HCT116 (cell line): ENCODE results near the gene BLOC1S5. TPM values are rescaled to one million over a fixed set of nuclear protein-coding genes. Genes with fewer than 3 reads are reported as not detected.

Experiments used
- ATAC-seq: fragments of 200-7000 bp; cut with Tn5 transposase; 2 replicates; pipeline ENCODE4 v1.9.1; 2020; ENCODE audit warnings: mild to moderate bottlenecking, moderate library complexity
- BruUV-seq: library from RNA; stranded (reverse); fragments of 400-500 nt; replicated peaks from 2 replicates; lab custom pipeline; 2021; lab: Mats Ljungman, UMichigan
- CTCF ChIA-PET: fragments of 300-600 bp; sonication (Branson Sonifier 250); formaldehyde crosslinking; loops from one replicate; lab custom pipeline; 2021; ENCODE audit warnings: antibody characterized with exemption; lab: Charles Lee
- POLR2A ChIA-PET: fragments of 300-600, 350-600 bp; sonication (Branson Sonifier 250); formaldehyde crosslinking; loops from one replicate; lab custom pipeline; 2021; ENCODE audit warnings: antibody characterized with exemption; lab: Charles Lee
- RAD21 ChIA-PET, 2 experiments: fragments of 300-600 bp; sonication (Branson Sonifier 250); formaldehyde crosslinking; loops; one replicate each; lab custom pipeline; 2023; ENCODE audit warnings: low total read pairs in 2 of 2; ENCODE audit not compliant: uncharacterized antibody in 2 of 2, unreplicated experiment in 2 of 2, low non-redundant PET in 1 of 2; lab: Charles Lee
- DNase-seq: peaks from one replicate; pipeline ENCODE4 v3.0.0-alpha.2; 2010; ENCODE audit warnings: low read depth, low spot score
- H2AFZ ChIP-seq: fragments of 200-600 bp; shearing (Covaris generic), sonication (generic); 2 replicates; pipeline ENCODE4 v1.6.1; 2017; ENCODE audit warnings: low read depth, mixed run types, mixed read lengths, antibody characterized with exemption, low read length; ENCODE audit not compliant: poor library complexity, severe bottlenecking
- H3K27ac ChIP-seq: 2 replicates; pipeline ENCODE4 v1.5.1; 2012; ENCODE audit warnings: low read depth, low read length
- H3K27me3 ChIP-seq: fragments of 200-600 bp; sonication (generic); 2 replicates; pipeline ENCODE4 v1.6.1; 2016; ENCODE audit warnings: mixed run types, low read length, mixed read lengths; ENCODE audit not compliant: insufficient read depth
- H3K36me3 ChIP-seq, 2 experiments: fragments of 200-500 bp in 1 of 2; fragments of 200-600 bp in 1 of 2; sonication (Bioruptor generic) in 1 of 2; sonication (generic) in 1 of 2; 2 replicates each; pipeline versions ENCODE4 v1.5.1 to v1.6.1; 2014 to 2016; ENCODE audit warnings: low read length in 2 of 2, inconsistent platforms in 1 of 2, mixed read lengths in 1 of 2, mixed run types in 1 of 2; ENCODE audit not compliant: insufficient read depth in 2 of 2, control insufficient read depth in 1 of 2
- H3K4me1 ChIP-seq, 2 experiments: fragments of 200-600 bp in 1 of 2; sonication (generic) in 1 of 2; 2 replicates each; pipeline versions ENCODE4 v1.5.1 to v1.6.1; 2012 to 2017; ENCODE audit warnings: low read length in 2 of 2, inconsistent platforms in 1 of 2, mild to moderate bottlenecking in 1 of 2, mixed read lengths in 1 of 2, mixed run types in 1 of 2, moderate library complexity in 1 of 2; ENCODE audit not compliant: insufficient read depth in 2 of 2, control insufficient read depth in 1 of 2
- H3K4me2 ChIP-seq: fragments of 200-600 bp; sonication (generic); 2 replicates; pipeline ENCODE4 v1.6.1; 2017; ENCODE audit warnings: mixed run types, low read length, mixed read lengths
- H3K4me3 ChIP-seq, 2 experiments: fragments of 200-600 bp in 1 of 2; sonication (generic) in 1 of 2; replicated peaks in 1 of 2; 2 replicates each; pipeline ENCODE4 v1.5.1; 2011 to 2016; ENCODE audit warnings: low read length in 2 of 2, control low read depth in 1 of 2, low read depth in 1 of 2, mild to moderate bottlenecking in 1 of 2, mixed read lengths in 1 of 2, mixed run types in 1 of 2
- H3K79me2 ChIP-seq: fragments of 200-600 bp; sonication (generic); 2 replicates; pipeline ENCODE4 v1.6.1; 2017; ENCODE audit warnings: mild to moderate bottlenecking, mixed run types, low read length, moderate library complexity, mixed read lengths; ENCODE audit not compliant: insufficient read depth
- H3K9ac ChIP-seq: fragments of 200-600 bp; sonication (generic); 2 replicates; pipeline ENCODE4 v1.6.1; 2016; ENCODE audit warnings: low read length, mixed read lengths
- H3K9me2 ChIP-seq: fragments of 200-600 bp; sonication (generic), shearing (Covaris generic); 2 replicates; pipeline ENCODE4 v1.6.1; 2017; ENCODE audit warnings: mixed run types, mild to moderate bottlenecking, moderate library complexity; ENCODE audit not compliant: insufficient read depth
- H3K9me3 ChIP-seq, 2 experiments: fragments of 200-500 bp in 1 of 2; fragments of 200-600 bp in 1 of 2; sonication (Bioruptor generic) in 1 of 2; sonication (generic) in 1 of 2; 2 replicates each; pipeline ENCODE4 v1.6.1; 2014 to 2017; ENCODE audit warnings: low read length in 2 of 2, mixed read lengths in 2 of 2, inconsistent platforms in 1 of 2, low read depth in 1 of 2, mild to moderate bottlenecking in 1 of 2, mixed run types in 1 of 2, moderate library complexity in 1 of 2; ENCODE audit not compliant: control insufficient read depth in 1 of 2, insufficient read depth in 1 of 2
- H4K20me1 ChIP-seq: fragments of 200-600 bp; sonication (generic), shearing (Covaris generic); 2 replicates; pipeline ENCODE4 v1.6.1; 2017; ENCODE audit warnings: mixed run types, mild to moderate bottlenecking, moderate library complexity; ENCODE audit not compliant: insufficient read depth
- ATF3 ChIP-seq: IDR thresholded peaks from 2 replicates; pipeline ENCODE4 v1.6.1; 2012
- CEBPB ChIP-seq: IDR thresholded peaks from 2 replicates; pipeline ENCODE4 v1.6.1; 2012; ENCODE audit warnings: low read depth
- EGR1 ChIP-seq: IDR thresholded peaks from 2 replicates; pipeline ENCODE4 v1.6.1; 2012; ENCODE audit warnings: low read depth
- SP1 ChIP-seq: IDR thresholded peaks from 2 replicates; pipeline ENCODE4 v1.6.1; 2012; ENCODE audit warnings: low read depth
- TCF7L2 ChIP-seq: IDR thresholded peaks from 2 replicates; pipeline ENCODE4 v1.7.0; 2011; ENCODE audit warnings: borderline replicate concordance, inconsistent platforms; ENCODE audit not compliant: insufficient read depth, insufficient read length; ENCODE audit errors: extremely low read depth
- YY1 ChIP-seq: IDR thresholded peaks from 2 replicates; pipeline ENCODE4 v1.6.1; 2011; ENCODE audit warnings: low read length, low read depth, moderate library complexity, mild to moderate bottlenecking; ENCODE audit not compliant: insufficient replicate concordance; ENCODE audit errors: extremely low read depth
- intact Hi-C: fragments of 100-400 bp; cut with micrococcal nuclease; formaldehyde crosslinking; loops from 2 replicates; pipeline ENCODE4 v1.10.0; 2022
- total RNA-seq: library from RNA; stranded (reverse); gene quantifications from one replicate; pipeline ENCODE4 v1.2.1, GENCODE V29; 2021; ENCODE audit not compliant: unreplicated experiment
- TF ChIP-seq, protein P1 (sequence below): IDR thresholded peaks from 2 replicates; pipeline ENCODE4 v1.6.1; 2011; ENCODE audit warnings: mild to moderate bottlenecking, low read length, moderate library complexity; ENCODE audit not compliant: insufficient replicate concordance; ENCODE audit errors: extremely low read depth
- TF ChIP-seq, protein P2 (sequence below), 3 experiments: fragments of 200-600 bp in 1 of 3; sonication (generic) in 1 of 3; IDR thresholded peaks in 2 of 3; conservative IDR thresholded peaks in 1 of 3; 2 replicates each; pipeline ENCODE4 v1.5.1; 2012 to 2017; ENCODE audit warnings: low read depth in 2 of 3, low read length in 2 of 3, antibody characterized with exemption in 1 of 3, borderline replicate concordance in 1 of 3, control low read depth in 1 of 3, mild to moderate bottlenecking in 1 of 3, mixed read lengths in 1 of 3, mixed run types in 1 of 3, moderate library complexity in 1 of 3; ENCODE audit not compliant: insufficient read depth in 1 of 3
- TF ChIP-seq, protein P3 (sequence below): IDR thresholded peaks from 2 replicates; pipeline ENCODE4 v1.6.1; 2012; ENCODE audit warnings: low read depth

BLOC1S5 gene
- total RNA-seq, 1 experiment from 2014 or later, result 12.0 TPM

DNA sequence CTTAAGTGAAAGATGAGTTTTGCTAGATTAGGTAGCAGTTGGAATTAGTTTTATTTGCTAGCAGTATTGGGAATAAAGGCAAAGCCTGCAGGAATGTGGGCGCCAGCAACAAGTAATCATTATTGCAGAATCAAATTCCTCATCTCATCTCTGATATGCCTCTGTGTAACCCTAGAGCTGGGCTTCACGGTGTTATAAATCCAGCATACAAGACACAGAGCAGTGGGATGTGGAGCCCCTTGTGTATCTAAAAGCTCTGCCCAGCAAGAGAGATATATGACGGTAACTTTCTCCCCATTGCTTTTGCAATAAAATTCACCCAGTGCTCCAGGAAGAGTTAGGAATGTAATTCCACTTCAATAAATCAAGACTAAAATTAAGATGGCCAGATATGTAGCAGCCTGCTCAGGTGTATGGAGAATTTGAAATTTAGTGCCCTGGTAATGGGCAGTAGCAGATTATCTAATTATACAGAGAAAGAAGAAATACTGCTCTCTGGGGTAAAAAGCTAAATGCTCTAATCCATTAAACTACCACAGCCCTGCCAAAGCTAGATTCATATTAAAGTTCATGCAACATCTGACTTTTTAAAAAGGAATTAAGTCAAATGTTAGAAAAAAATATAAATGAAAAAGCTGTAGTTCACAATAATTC lies 5.6 kb upstream of the BLOC1S5 start:
- ChIA-PET CTCF (no interaction called here), RAD21 (no interaction called here)
- H3K27me3 ChIP-seq, result no peaks in the 10 kb centered on the region
- H3K27ac ChIP-seq, result no peak overlapping the region
- no peak for DNase-seq
- no TSS peak for BruUV-seq
- TF ChIP-seq ATF3, result no peak
- TF ChIP-seq, all 23 proteins: peak for 0
- H3K9me3 ChIP-seq, result no peaks in the 10 kb centered on the region
- H3K36me3 ChIP-seq, result no peaks in the 10 kb centered on the region
- H3K9me2 ChIP-seq, result no peaks in the 10 kb centered on the region
- no peak overlapping the region for H2AFZ ChIP-seq
- H3K4me2 ChIP-seq, result no peak overlapping the region
- no peaks in the 10 kb centered on the region for H4K20me1 ChIP-seq
- H3K79me2 ChIP-seq, result no peaks in the 10 kb centered on the region
- POLR2A ChIA-PET, result no interaction called here
- no peak overlapping the region for H3K9ac ChIP-seq
- ATAC-seq, result no peak
- intact Hi-C loops, result no loop called here
- H3K4me3 ChIP-seq, result no peak overlapping the region
- H3K4me1 ChIP-seq, result peaks cover 2 to 11% of the 10 kb centered on the region in 2 experiments

DNA sequence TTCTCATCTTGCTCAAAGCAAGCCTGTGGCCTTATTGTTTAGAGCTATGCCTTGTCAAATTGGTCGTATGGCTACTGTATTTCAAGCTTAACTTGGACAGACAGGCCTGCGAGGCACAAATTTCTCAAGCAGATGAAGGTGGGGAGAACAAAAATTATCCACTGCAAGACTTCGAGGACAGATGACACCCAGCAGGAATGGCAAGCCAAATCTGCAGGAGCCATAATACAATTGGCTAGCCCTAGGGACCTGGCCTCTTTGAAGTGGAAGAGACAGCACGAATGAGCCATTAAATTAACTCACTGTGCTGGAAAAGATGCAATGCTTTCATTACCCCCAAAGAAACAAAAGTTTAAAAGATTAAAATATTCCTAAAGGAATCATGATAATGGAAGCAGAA lies 5.0 kb upstream of the BLOC1S5 start:
- ChIA-PET CTCF (no interaction called here), RAD21 (no interaction called here), POLR2A (no interaction called here)
- H3K36me3 ChIP-seq, result no peaks in the 10 kb centered on the region
- no peaks in the 10 kb centered on the region for H3K79me2 ChIP-seq
- no peak overlapping the region for H2AFZ ChIP-seq
- intact Hi-C loops, result no loop called here
- no peak for ATAC-seq
- no peak overlapping the region for H3K9ac ChIP-seq
- H3K9me3 ChIP-seq, result no peaks in the 10 kb centered on the region
- no peak overlapping the region for H3K27ac ChIP-seq
- no peaks in the 10 kb centered on the region for H4K20me1 ChIP-seq
- no peaks in the 10 kb centered on the region for H3K27me3 ChIP-seq
- H3K4me1 ChIP-seq, result peaks cover 5 to 15% of the 10 kb centered on the region in 2 experiments
- no TSS peak for BruUV-seq
- no peak overlapping the region for H3K4me3 ChIP-seq
- no peak overlapping the region for H3K4me2 ChIP-seq
- DNase-seq, result no peak
- no peaks in the 10 kb centered on the region for H3K9me2 ChIP-seq
- no peak for TF ChIP-seq YY1
- TF ChIP-seq ATF3, result no peak
- TF ChIP-seq, protein P1, sequence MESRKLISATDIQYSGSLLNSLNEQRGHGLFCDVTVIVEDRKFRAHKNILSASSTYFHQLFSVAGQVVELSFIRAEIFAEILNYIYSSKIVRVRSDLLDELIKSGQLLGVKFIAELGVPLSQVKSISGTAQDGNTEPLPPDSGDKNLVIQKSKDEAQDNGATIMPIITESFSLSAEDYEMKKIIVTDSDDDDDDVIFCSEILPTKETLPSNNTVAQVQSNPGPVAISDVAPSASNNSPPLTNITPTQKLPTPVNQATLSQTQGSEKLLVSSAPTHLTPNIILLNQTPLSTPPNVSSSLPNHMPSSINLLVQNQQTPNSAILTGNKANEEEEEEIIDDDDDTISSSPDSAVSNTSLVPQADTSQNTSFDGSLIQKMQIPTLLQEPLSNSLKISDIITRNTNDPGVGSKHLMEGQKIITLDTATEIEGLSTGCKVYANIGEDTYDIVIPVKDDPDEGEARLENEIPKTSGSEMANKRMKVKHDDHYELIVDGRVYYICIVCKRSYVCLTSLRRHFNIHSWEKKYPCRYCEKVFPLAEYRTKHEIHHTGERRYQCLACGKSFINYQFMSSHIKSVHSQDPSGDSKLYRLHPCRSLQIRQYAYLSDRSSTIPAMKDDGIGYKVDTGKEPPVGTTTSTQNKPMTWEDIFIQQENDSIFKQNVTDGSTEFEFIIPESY, result no peak
- no peak for TF ChIP-seq EGR1
- TF ChIP-seq CEBPB, result no peak
- TF ChIP-seq TCF7L2, result no peak
- TF ChIP-seq, protein P2, sequence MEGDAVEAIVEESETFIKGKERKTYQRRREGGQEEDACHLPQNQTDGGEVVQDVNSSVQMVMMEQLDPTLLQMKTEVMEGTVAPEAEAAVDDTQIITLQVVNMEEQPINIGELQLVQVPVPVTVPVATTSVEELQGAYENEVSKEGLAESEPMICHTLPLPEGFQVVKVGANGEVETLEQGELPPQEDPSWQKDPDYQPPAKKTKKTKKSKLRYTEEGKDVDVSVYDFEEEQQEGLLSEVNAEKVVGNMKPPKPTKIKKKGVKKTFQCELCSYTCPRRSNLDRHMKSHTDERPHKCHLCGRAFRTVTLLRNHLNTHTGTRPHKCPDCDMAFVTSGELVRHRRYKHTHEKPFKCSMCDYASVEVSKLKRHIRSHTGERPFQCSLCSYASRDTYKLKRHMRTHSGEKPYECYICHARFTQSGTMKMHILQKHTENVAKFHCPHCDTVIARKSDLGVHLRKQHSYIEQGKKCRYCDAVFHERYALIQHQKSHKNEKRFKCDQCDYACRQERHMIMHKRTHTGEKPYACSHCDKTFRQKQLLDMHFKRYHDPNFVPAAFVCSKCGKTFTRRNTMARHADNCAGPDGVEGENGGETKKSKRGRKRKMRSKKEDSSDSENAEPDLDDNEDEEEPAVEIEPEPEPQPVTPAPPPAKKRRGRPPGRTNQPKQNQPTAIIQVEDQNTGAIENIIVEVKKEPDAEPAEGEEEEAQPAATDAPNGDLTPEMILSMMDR (IDR thresholded peaks at IDR 0.05 in 2 of 3, conservative IDR thresholded peaks at IDR 0.05 in 1 of 3; ENCODE audit: borderline replicate concordance in 1 of 3, insufficient read depth in 1 of 3, low read depth in 2 of 3, low read length in 2 of 3), result no peak
- TF ChIP-seq SP1, result no peak
- TF ChIP-seq, protein P3, sequence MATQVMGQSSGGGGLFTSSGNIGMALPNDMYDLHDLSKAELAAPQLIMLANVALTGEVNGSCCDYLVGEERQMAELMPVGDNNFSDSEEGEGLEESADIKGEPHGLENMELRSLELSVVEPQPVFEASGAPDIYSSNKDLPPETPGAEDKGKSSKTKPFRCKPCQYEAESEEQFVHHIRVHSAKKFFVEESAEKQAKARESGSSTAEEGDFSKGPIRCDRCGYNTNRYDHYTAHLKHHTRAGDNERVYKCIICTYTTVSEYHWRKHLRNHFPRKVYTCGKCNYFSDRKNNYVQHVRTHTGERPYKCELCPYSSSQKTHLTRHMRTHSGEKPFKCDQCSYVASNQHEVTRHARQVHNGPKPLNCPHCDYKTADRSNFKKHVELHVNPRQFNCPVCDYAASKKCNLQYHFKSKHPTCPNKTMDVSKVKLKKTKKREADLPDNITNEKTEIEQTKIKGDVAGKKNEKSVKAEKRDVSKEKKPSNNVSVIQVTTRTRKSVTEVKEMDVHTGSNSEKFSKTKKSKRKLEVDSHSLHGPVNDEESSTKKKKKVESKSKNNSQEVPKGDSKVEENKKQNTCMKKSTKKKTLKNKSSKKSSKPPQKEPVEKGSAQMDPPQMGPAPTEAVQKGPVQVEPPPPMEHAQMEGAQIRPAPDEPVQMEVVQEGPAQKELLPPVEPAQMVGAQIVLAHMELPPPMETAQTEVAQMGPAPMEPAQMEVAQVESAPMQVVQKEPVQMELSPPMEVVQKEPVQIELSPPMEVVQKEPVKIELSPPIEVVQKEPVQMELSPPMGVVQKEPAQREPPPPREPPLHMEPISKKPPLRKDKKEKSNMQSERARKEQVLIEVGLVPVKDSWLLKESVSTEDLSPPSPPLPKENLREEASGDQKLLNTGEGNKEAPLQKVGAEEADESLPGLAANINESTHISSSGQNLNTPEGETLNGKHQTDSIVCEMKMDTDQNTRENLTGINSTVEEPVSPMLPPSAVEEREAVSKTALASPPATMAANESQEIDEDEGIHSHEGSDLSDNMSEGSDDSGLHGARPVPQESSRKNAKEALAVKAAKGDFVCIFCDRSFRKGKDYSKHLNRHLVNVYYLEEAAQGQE, result no peak
